ENCODE results near the gene FES.
"Not testable (repeated sequence)": the region's sequence is repeated elsewhere in the genome, so short reads cannot be mapped to it uniquely, and the experiment has no call there.

Gene FES

DNA sequence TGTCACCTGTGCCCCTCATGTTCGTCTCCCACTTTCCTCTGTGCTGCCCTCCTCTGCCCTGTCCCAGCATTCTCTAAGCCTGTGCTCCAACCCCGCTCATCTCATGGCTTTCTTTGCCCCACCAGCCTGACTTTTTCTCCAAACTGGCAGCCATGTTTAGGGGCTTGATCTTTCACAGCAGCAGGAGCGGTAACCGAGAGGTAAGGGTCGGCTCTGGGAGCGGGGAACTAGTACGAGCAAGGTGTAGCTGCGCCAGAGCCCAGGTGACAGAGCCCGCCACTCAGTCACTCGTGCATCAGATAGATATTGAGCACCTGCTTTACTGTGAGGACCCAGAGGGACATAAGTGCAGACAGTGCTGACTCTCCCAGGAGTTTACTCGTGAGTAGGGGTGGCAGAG, 32.2 kb downstream of the FES start:
- Histone ChIP-seq H3K4me1 (ENCODE audit: control insufficient read depth, insufficient read depth, low read length, poor library complexity, severe bottlenecking) (no peaks in the 10 kb centered on the region), H3K9me3 (ENCODE audit: control insufficient read depth, low read length) (no peaks in the 10 kb centered on the region), H3K36me3 (ENCODE audit: control insufficient read depth, insufficient read depth, low read length) (peaks cover 96% of the 10 kb centered on the region), H3K4me3 (ENCODE audit: insufficient read depth, low read depth, low read length, poor library complexity, severe bottlenecking) (no peak overlapping the region), H3K27me3 (replicated peaks; ENCODE audit: control insufficient read depth, insufficient read depth, low read length, poor library complexity, severe bottlenecking) (no peaks in the 10 kb centered on the region), H3K27ac (ENCODE audit: insufficient read depth, low read length, poor library complexity, severe bottlenecking) (no peak overlapping the region)
- DNase-seq: no peak

DNA sequence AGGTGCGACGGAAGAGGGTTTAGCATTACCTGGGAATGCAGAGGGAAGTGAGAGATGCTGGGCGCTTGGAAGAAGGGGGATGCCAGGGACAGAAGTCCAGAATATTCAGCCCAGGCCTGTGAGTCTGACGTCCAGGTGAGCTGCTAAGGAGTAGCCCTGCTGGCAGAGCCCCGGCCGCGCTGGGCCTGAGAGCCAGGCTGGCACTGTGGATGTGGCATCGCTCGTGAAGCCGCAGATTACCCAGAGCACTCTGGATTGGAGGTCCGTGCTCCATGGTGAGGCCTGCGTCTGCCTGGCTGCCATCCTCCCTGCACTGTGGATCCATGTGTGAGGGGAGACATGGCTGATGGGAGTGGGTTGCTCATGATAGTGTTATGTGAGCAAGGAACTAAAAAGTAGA, 33.3 kb downstream of the FES start:
- DNase-seq: no peak
- H3K4me3 ChIP-seq (ENCODE audit: insufficient read depth, low read depth, low read length, poor library complexity, severe bottlenecking): no peak overlapping the region
- H3K9me3 ChIP-seq (ENCODE audit: control insufficient read depth, low read length): no peaks in the 10 kb centered on the region
- H3K27me3 ChIP-seq (replicated peaks; ENCODE audit: control insufficient read depth, insufficient read depth, low read length, poor library complexity, severe bottlenecking): no peaks in the 10 kb centered on the region
- peaks cover 85% of the 10 kb centered on the region for H3K36me3 ChIP-seq (ENCODE audit: control insufficient read depth, insufficient read depth, low read length)
- H3K27ac ChIP-seq (ENCODE audit: insufficient read depth, low read length, poor library complexity, severe bottlenecking): no peak overlapping the region
- H3K4me1 ChIP-seq (ENCODE audit: control insufficient read depth, insufficient read depth, low read length, poor library complexity, severe bottlenecking): no peaks in the 10 kb centered on the region

DNA sequence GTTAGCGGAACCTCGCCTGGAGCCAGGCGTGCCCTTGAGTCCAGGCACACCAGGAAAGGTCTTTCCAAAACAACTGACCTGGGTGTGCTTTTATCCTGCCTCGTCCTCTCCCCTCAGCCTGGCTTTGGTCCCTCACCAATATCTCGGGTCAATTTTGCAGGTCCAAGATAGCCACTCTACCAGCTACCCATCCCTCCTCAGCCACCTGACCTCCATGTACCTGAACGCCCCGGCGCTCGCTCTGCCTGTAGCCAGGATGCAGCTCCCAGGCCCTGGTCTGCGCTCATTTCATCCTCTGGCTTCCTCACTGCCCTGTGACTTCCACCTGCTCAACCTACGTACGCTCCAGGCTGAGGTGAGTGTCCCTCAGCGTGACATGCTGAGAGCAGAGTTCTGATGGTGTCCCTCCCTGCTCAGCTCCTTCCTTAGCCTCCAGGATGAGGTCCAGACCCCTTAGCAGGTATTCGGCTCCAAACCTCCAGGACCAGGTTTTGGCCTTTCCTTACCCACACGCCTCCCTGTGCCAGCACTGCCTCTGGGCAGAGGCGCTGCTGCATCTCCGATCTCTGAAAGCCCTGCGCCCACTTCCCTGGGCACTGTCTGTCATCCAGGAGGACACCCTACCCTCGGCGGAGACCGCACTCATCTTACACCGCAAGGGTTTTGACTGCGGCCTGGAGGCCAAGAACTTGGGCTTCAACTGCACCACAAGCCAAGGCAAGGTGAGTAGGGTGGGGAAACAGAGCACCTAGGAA, 33.9 kb downstream of the FES start:
- Histone ChIP-seq H3K4me1 (ENCODE audit: control insufficient read depth, insufficient read depth, low read length, poor library complexity, severe bottlenecking) (no peaks in the 10 kb centered on the region), H3K27me3 (replicated peaks; ENCODE audit: control insufficient read depth, insufficient read depth, low read length, poor library complexity, severe bottlenecking) (no peaks in the 10 kb centered on the region), H3K27ac (ENCODE audit: insufficient read depth, low read length, poor library complexity, severe bottlenecking) (no peak overlapping the region), H3K9me3 (ENCODE audit: control insufficient read depth, low read length) (no peaks in the 10 kb centered on the region), H3K4me3 (ENCODE audit: insufficient read depth, low read depth, low read length, poor library complexity, severe bottlenecking) (no peak overlapping the region), H3K36me3 (ENCODE audit: control insufficient read depth, insufficient read depth, low read length) (peaks cover 78% of the 10 kb centered on the region)
- DNase-seq: no peak

- H3K27ac ChIP-seq (ENCODE audit: insufficient read depth, low read length, poor library complexity, severe bottlenecking): no peak overlapping the region
- H3K4me3 ChIP-seq (ENCODE audit: insufficient read depth, low read depth, low read length, poor library complexity, severe bottlenecking): no peak overlapping the region
- no peak for DNase-seq
- H3K27me3 ChIP-seq (replicated peaks; ENCODE audit: control insufficient read depth, insufficient read depth, low read length, poor library complexity, severe bottlenecking): no peaks in the 10 kb centered on the region
- no peaks in the 10 kb centered on the region for H3K4me1 ChIP-seq (ENCODE audit: control insufficient read depth, insufficient read depth, low read length, poor library complexity, severe bottlenecking)
- peaks cover 72% of the 10 kb centered on the region for H3K36me3 ChIP-seq (ENCODE audit: control insufficient read depth, insufficient read depth, low read length)
- H3K9me3 ChIP-seq (ENCODE audit: control insufficient read depth, low read length): no peaks in the 10 kb centered on the region
Measured at GRCh38 chr15:90918835-90919234, 34.5 kb downstream of the FES start.

DNA sequence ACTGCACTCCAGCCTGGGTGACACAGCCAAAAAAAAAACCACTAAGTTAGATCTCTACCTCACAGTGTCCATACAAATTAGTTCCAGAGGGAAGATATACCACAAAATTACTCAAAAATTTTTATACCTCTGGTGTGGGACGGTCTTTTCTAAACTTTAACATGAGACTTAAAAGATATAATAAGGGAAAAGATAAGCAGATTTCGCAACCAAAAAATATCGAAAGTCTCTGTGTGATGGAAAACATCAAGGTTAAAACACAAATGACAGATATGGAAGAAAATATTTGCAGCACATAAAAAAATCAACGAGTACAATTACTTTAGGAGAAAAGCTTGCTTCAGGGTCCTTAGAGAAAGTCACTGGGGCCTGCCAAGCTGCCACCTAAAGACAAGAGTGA, 37.6 kb downstream of the FES start:
- H3K4me3 ChIP-seq (ENCODE audit: insufficient read depth, low read depth, low read length, poor library complexity, severe bottlenecking): no peak overlapping the region
- H3K27me3 ChIP-seq (replicated peaks; ENCODE audit: control insufficient read depth, insufficient read depth, low read length, poor library complexity, severe bottlenecking): no peaks in the 10 kb centered on the region
- no peaks in the 10 kb centered on the region for H3K9me3 ChIP-seq (ENCODE audit: control insufficient read depth, low read length)
- no peaks in the 10 kb centered on the region for H3K4me1 ChIP-seq (ENCODE audit: control insufficient read depth, insufficient read depth, low read length, poor library complexity, severe bottlenecking)
- H3K27ac ChIP-seq (ENCODE audit: insufficient read depth, low read length, poor library complexity, severe bottlenecking): no peak overlapping the region
- no peak for DNase-seq
- H3K36me3 ChIP-seq (ENCODE audit: control insufficient read depth, insufficient read depth, low read length): peaks cover 44% of the 10 kb centered on the region

- not testable (repeated sequence) for H3K27me3 ChIP-seq (replicated peaks; ENCODE audit: control insufficient read depth, insufficient read depth, low read length, poor library complexity, severe bottlenecking); H3K9me3 ChIP-seq (ENCODE audit: control insufficient read depth, low read length); H3K27ac ChIP-seq (ENCODE audit: insufficient read depth, low read length, poor library complexity, severe bottlenecking); H3K4me1 ChIP-seq (ENCODE audit: control insufficient read depth, insufficient read depth, low read length, poor library complexity, severe bottlenecking); DNase-seq; H3K4me3 ChIP-seq (ENCODE audit: insufficient read depth, low read depth, low read length, poor library complexity, severe bottlenecking)
- H3K36me3 ChIP-seq (ENCODE audit: control insufficient read depth, insufficient read depth, low read length): peaks cover 35% of the 10 kb centered on the region
Measured at GRCh38 chr15:90922712-90923322, 38.5 kb downstream of the FES start.

DNA sequence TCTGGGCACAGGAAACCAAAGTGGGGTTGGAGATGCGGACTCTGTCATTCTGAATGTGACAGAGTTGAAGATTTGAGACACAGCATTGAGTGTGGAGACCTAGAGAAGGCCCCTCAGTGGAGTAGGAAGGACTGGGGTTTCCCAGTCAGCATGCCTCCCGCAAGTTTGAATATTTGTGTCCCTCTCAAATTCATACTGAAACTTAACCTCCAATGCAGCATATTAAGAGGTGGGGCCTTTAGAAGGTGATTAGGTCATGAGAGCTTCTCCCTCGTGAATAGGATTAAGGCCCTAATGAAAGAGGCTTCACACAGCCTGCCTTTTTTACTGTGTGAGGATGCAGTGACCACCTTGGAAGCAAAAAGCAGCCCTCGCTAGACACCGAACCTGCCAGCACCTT, 40.1 kb downstream of the FES start:
- H3K4me1 ChIP-seq (ENCODE audit: control insufficient read depth, insufficient read depth, low read length, poor library complexity, severe bottlenecking): no peaks in the 10 kb centered on the region
- H3K4me3 ChIP-seq (ENCODE audit: insufficient read depth, low read depth, low read length, poor library complexity, severe bottlenecking): no peak overlapping the region
- H3K36me3 ChIP-seq (ENCODE audit: control insufficient read depth, insufficient read depth, low read length): peaks cover 19% of the 10 kb centered on the region
- H3K27ac ChIP-seq (ENCODE audit: insufficient read depth, low read length, poor library complexity, severe bottlenecking): no peak overlapping the region
- H3K27me3 ChIP-seq (replicated peaks; ENCODE audit: control insufficient read depth, insufficient read depth, low read length, poor library complexity, severe bottlenecking): no peaks in the 10 kb centered on the region
- DNase-seq: no peak
- H3K9me3 ChIP-seq (ENCODE audit: control insufficient read depth, low read length): no peaks in the 10 kb centered on the region

GRCh38 chr15:90926766-90927165, 42.5 kb downstream of the FES start:
- not testable (repeated sequence) for H3K4me3 ChIP-seq (ENCODE audit: insufficient read depth, low read depth, low read length, poor library complexity, severe bottlenecking); H3K27ac ChIP-seq (ENCODE audit: insufficient read depth, low read length, poor library complexity, severe bottlenecking); H3K9me3 ChIP-seq (ENCODE audit: control insufficient read depth, low read length); DNase-seq; H3K36me3 ChIP-seq (ENCODE audit: control insufficient read depth, insufficient read depth, low read length); H3K27me3 ChIP-seq (replicated peaks; ENCODE audit: control insufficient read depth, insufficient read depth, low read length, poor library complexity, severe bottlenecking)
- peaks cover 16% of the 10 kb centered on the region for H3K4me1 ChIP-seq (ENCODE audit: control insufficient read depth, insufficient read depth, low read length, poor library complexity, severe bottlenecking)

DNA sequence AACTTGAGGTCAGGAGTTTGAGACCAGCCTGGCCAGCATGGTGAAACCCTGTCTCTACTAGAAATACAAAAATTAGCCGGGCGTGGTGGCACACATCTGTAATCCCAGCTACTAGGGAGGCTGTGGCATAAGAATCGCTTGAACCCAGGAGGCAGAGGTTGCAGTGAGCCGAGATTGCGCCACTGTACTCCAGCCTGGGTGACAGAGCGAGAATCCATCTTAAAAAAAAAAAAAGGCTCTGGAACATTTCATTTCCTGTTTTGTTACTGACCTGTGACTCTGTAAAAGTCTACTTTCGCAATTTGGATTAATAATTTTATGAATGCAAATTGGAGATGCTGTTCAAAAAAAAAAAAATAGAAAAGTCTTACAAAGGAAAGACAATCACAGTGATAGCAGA, 43.8 kb downstream of the FES start:
- not testable (repeated sequence) for H3K36me3 ChIP-seq (ENCODE audit: control insufficient read depth, insufficient read depth, low read length); H3K27ac ChIP-seq (ENCODE audit: insufficient read depth, low read length, poor library complexity, severe bottlenecking)
- peaks cover 21% of the 10 kb centered on the region for H3K4me1 ChIP-seq (ENCODE audit: control insufficient read depth, insufficient read depth, low read length, poor library complexity, severe bottlenecking)

DNA sequence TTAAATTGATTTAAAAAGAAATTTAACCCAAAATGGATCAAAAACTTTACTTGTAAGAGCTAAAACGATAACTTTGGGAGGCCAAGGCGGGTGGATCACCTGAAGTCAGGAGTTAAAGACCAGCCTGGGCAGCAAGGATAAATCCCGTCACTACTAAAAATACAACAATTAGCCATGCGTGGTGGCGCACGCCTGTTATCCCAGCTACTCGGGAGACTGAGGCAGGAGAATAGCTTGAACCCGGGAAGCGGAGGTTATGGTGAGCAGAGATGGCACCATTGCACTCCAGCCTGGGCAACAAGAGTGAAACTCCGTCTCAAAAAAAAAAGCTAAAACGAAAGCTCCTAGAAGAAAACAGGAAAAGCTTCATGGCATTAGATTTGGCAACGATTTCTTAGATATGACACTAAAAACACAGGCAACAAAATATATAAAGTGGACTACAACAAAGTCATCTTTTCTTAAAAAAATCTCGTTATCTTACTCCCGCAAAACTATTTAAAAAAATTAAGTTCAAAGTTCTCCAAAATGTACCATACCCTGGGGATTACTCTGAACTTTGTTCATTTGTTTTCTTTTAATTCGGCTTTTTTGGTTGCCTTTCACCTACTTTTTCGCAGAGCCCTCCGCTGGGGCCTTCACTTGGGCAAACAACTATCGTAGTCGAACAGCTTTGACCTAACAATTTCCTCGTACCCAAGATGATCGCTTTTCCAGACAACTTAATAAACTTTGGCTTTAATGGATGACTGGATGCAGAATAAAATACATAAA, 45.1 kb downstream of the FES start:
- Histone ChIP-seq H3K4me3 (ENCODE audit: insufficient read depth, low read depth, low read length, poor library complexity, severe bottlenecking) (peak overlapping the region; percentile 56), H3K36me3 (ENCODE audit: control insufficient read depth, insufficient read depth, low read length) (no peaks in the 10 kb centered on the region), H3K4me1 (ENCODE audit: control insufficient read depth, insufficient read depth, low read length, poor library complexity, severe bottlenecking) (peaks cover 28% of the 10 kb centered on the region), H3K27me3 (replicated peaks; ENCODE audit: control insufficient read depth, insufficient read depth, low read length, poor library complexity, severe bottlenecking) (no peaks in the 10 kb centered on the region), H3K9me3 (ENCODE audit: control insufficient read depth, low read length) (no peaks in the 10 kb centered on the region), H3K27ac (ENCODE audit: insufficient read depth, low read length, poor library complexity, severe bottlenecking) (peak overlapping the region; percentile 83)
- DNase-seq: no peak

More for the DNA sequence above, 43.8 kb downstream of the FES start:
- DNase-seq; H3K9me3 ChIP-seq (ENCODE audit: control insufficient read depth, low read length); H3K4me3 ChIP-seq (ENCODE audit: insufficient read depth, low read depth, low read length, poor library complexity, severe bottlenecking); H3K27me3 ChIP-seq (replicated peaks; ENCODE audit: control insufficient read depth, insufficient read depth, low read length, poor library complexity, severe bottlenecking): not testable (repeated sequence)
